HEK293 (cell line): ENCODE measurements around the gene ABHD13.

Source experiments
- CTCF ChIA-PET: fragments of 350-600 bp; formaldehyde crosslinking; extraction: SDS; loops from one replicate; lab custom pipeline; 2021; ENCODE audit warnings: antibody characterized with exemption; lab: Yijun Ruan, JAX
- POLR2A ChIA-PET: fragments of 300-600 bp; formaldehyde crosslinking; extraction: SDS; loops from one replicate; lab custom pipeline; 2020; ENCODE audit warnings: antibody characterized with exemption, inconsistent platforms; lab: Yijun Ruan, JAX
- H3K27ac ChIP-seq: fragments of 200-500 bp; sonication (Bioruptor generic); 2 replicates; pipeline ENCODE4 v1.5.1; 2014; ENCODE audit warnings: low read depth, low read length, control low read depth, inconsistent platforms; ENCODE audit errors: extremely low read depth
- H3K36me3 ChIP-seq, 2 experiments: fragments of 200-500 bp in 1 of 2; sonication (Bioruptor generic) in 1 of 2; 1 replicate in 1 of 2; 2 replicates in 1 of 2; pipeline ENCODE4 v1.5.1; 2014 to 2017; ENCODE audit warnings: inconsistent platforms in 2 of 2, low read length in 2 of 2; ENCODE audit not compliant: control insufficient read depth in 2 of 2, insufficient read depth in 1 of 2
- H3K4me1 ChIP-seq: fragments of 200-500 bp; sonication (Bioruptor generic); 2 replicates; pipeline ENCODE4 v1.5.1; 2014; ENCODE audit warnings: mild to moderate bottlenecking, low read length, inconsistent platforms; ENCODE audit not compliant: control insufficient read depth, insufficient read depth
- H3K4me3 ChIP-seq: 2 replicates; pipeline ENCODE4 v1.5.1; 2011; ENCODE audit warnings: low read depth, mild to moderate bottlenecking, control low read depth, low read length, moderate library complexity
- H3K9me3 ChIP-seq: fragments of 200-500 bp; sonication (Bioruptor generic); 2 replicates; pipeline ENCODE4 v1.5.1; 2014; ENCODE audit warnings: low read depth, low read length, inconsistent platforms; ENCODE audit not compliant: control insufficient read depth, insufficient read depth
- HOXA7 ChIP-seq: sonication (generic); formaldehyde crosslinking; IDR thresholded peaks from 2 replicates; pipeline ENCODE4 v1.8.1; 2022; ENCODE audit warnings: missing genetic modification reagents, borderline replicate concordance
- KLF16 ChIP-seq: fragments of 450-650 bp; formaldehyde crosslinking; IDR thresholded peaks from 2 replicates; pipeline ENCODE4 v1.5.1; 2017; ENCODE audit warnings: missing biosample characterization, missing genetic modification characterization
- MYNN ChIP-seq: fragments of 450-650 bp; formaldehyde crosslinking; IDR thresholded peaks from 2 replicates; pipeline ENCODE4 v1.5.1; 2016; ENCODE audit warnings: missing biosample characterization, missing genetic modification characterization, borderline replicate concordance
- SETDB1 ChIP-seq: IDR thresholded peaks from one replicate; pipeline ENCODE4 v1.6.1; 2017; ENCODE audit warnings: mild to moderate bottlenecking, low read length, moderate library complexity, mixed read lengths; ENCODE audit not compliant: insufficient read length
- ZBTB1 ChIP-seq: fragments of 450-650 bp; formaldehyde crosslinking; IDR thresholded peaks from 2 replicates; pipeline ENCODE4 v1.5.1; 2016; ENCODE audit warnings: missing biosample characterization, missing genetic modification characterization
- ZBTB48 ChIP-seq: fragments of 450-650 bp; formaldehyde crosslinking; IDR thresholded peaks from 2 replicates; pipeline ENCODE4 v1.5.1; 2016; ENCODE audit warnings: missing biosample characterization, missing genetic modification characterization
- ZFHX2 ChIP-seq: fragments of 450-650 bp; formaldehyde crosslinking; conservative IDR thresholded peaks from 2 replicates; pipeline ENCODE4 v1.5.1; 2016; ENCODE audit warnings: missing biosample characterization, missing genetic modification characterization
- ZNF157 ChIP-seq: fragments of 450-650 bp; formaldehyde crosslinking; IDR thresholded peaks from 2 replicates; pipeline ENCODE4 v1.5.1; 2016; ENCODE audit warnings: missing biosample characterization, missing genetic modification characterization
- ZNF223 ChIP-seq: fragments of 450-650 bp; formaldehyde crosslinking; IDR thresholded peaks from 2 replicates; pipeline ENCODE4 v1.5.1; 2016; ENCODE audit warnings: missing biosample characterization, missing genetic modification characterization
- ZNF23 ChIP-seq: fragments of 450-650 bp; formaldehyde crosslinking; IDR thresholded peaks from 2 replicates; pipeline ENCODE4 v1.5.1; 2016; ENCODE audit warnings: missing biosample characterization, missing genetic modification characterization, borderline replicate concordance
- ZNF302 ChIP-seq: fragments of 450-650 bp; formaldehyde crosslinking; IDR thresholded peaks from 2 replicates; pipeline ENCODE4 v1.5.1; 2016; ENCODE audit warnings: missing biosample characterization, missing genetic modification characterization, low read depth
- ZNF324 ChIP-seq: fragments of 450-650 bp; formaldehyde crosslinking; IDR thresholded peaks from 2 replicates; pipeline ENCODE4 v1.5.1; 2016; ENCODE audit warnings: missing biosample characterization, missing genetic modification characterization
- ZNF837 ChIP-seq: fragments of 450-650 bp; formaldehyde crosslinking; IDR thresholded peaks from 2 replicates; pipeline ENCODE4 v1.5.1; 2016; ENCODE audit warnings: missing biosample characterization, missing genetic modification characterization
- TF ChIP-seq, protein P1 (sequence below): fragments of 450-650 bp; formaldehyde crosslinking; IDR thresholded peaks from 2 replicates; pipeline ENCODE4 v1.5.1; 2016; ENCODE audit warnings: missing biosample characterization, missing genetic modification characterization
- TF ChIP-seq, protein P2 (sequence below): fragments of 450-650 bp; formaldehyde crosslinking; IDR thresholded peaks from 2 replicates; pipeline ENCODE4 v1.5.1; 2017; ENCODE audit warnings: missing biosample characterization, missing genetic modification characterization
- TF ChIP-seq, protein P3 (sequence below): fragments of 450-650 bp; formaldehyde crosslinking; IDR thresholded peaks from 2 replicates; pipeline ENCODE4 v1.5.1; 2016; ENCODE audit warnings: missing biosample characterization, missing genetic modification characterization
- TF ChIP-seq, protein P4 (sequence below): sonication (generic); formaldehyde crosslinking; IDR thresholded peaks from 2 replicates; pipeline ENCODE4 v1.8.1; 2022; ENCODE audit warnings: mild to moderate bottlenecking, moderate library complexity, missing genetic modification reagents
- TF ChIP-seq, protein P5 (sequence below): fragments of 450-650 bp; formaldehyde crosslinking; IDR thresholded peaks from 2 replicates; pipeline ENCODE4 v1.5.1; 2017; ENCODE audit warnings: missing biosample characterization, missing genetic modification characterization
- TF ChIP-seq, protein P6 (sequence below): fragments of 450-650 bp; formaldehyde crosslinking; IDR thresholded peaks from 2 replicates; pipeline ENCODE4 v1.5.1; 2016; ENCODE audit warnings: missing biosample characterization, missing genetic modification characterization

The ABHD13 gene

DNA sequence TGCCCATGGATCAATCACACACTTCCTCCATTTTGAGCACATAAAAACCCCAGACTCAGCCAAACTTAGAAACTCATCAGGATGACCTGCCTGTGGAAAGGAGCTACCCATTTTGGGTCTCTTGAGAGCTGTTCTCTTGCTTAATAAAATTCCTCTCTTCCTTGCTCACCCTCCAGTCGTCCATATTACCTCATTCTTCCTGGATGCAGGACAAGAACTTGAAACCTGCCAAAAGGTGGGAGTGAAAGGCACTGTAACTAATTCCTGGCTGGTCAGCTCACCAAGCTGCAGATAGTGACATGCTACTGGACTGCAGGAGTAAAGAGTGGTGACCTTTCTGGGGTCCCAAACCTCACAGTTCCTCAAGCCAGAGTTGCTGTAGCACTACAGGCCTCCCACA, 23.0 kb upstream of the ABHD13 start:
- Histone ChIP-seq H3K36me3 (no peaks in the 10 kb centered on the region), H3K9me3 (no peaks in the 10 kb centered on the region), H3K4me3 (no peak overlapping the region), H3K4me1 (no peaks in the 10 kb centered on the region), H3K27ac (no peak overlapping the region)
- POLR2A ChIA-PET, result no interaction called here
- CTCF ChIA-PET, result interaction anchor here (0.7 kb wide), 1 partner anchor 53 kb away, joined by 3 read pairs; no protein-coding TSS in a partner anchor
- no peak for TF ChIP-seq ZNF157 (tag by site-specific recombination)
- TF ChIP-seq SETDB1, result peak; percentile 25
- TF ChIP-seq, protein P1, sequence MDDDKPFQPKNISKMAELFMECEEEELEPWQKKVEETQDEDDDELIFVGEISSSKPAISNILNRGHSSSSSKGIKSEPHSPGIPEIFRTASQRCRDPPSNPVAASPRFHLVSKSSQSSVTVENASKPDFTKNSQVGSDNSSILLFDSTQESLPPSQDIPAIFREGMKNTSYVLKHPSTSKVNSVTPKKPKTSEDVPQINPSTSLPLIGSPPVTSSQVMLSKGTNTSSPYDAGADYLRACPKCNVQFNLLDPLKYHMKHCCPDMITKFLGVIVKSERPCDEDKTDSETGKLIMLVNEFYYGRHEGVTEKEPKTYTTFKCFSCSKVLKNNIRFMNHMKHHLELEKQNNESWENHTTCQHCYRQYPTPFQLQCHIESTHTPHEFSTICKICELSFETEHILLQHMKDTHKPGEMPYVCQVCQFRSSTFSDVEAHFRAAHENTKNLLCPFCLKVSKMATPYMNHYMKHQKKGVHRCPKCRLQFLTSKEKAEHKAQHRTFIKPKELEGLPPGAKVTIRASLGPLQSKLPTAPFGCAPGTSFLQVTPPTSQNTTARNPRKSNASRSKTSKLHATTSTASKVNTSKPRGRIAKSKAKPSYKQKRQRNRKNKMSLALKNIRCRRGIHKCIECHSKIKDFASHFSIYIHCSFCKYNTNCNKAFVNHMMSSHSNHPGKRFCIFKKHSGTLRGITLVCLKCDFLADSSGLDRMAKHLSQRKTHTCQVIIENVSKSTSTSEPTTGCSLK (tag by site-specific recombination), result no peak
- TF ChIP-seq, protein P2, sequence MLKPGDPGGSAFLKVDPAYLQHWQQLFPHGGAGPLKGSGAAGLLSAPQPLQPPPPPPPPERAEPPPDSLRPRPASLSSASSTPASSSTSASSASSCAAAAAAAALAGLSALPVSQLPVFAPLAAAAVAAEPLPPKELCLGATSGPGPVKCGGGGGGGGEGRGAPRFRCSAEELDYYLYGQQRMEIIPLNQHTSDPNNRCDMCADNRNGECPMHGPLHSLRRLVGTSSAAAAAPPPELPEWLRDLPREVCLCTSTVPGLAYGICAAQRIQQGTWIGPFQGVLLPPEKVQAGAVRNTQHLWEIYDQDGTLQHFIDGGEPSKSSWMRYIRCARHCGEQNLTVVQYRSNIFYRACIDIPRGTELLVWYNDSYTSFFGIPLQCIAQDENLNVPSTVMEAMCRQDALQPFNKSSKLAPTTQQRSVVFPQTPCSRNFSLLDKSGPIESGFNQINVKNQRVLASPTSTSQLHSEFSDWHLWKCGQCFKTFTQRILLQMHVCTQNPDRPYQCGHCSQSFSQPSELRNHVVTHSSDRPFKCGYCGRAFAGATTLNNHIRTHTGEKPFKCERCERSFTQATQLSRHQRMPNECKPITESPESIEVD, result no peak
- no peak for TF ChIP-seq HOXA7 (CRISPR knock-in tag)
- no peak for TF ChIP-seq ZBTB1 (tag by site-specific recombination)
- TF ChIP-seq, protein P3, sequence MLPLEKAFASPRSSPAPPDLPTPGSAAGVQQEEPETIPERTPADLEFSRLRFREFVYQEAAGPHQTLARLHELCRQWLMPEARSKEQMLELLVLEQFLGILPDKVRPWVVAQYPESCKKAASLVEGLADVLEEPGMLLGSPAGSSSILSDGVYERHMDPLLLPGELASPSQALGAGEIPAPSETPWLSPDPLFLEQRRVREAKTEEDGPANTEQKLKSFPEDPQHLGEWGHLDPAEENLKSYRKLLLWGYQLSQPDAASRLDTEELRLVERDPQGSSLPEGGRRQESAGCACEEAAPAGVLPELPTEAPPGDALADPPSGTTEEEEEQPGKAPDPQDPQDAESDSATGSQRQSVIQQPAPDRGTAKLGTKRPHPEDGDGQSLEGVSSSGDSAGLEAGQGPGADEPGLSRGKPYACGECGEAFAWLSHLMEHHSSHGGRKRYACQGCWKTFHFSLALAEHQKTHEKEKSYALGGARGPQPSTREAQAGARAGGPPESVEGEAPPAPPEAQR (tag by site-specific recombination), result no peak
- TF ChIP-seq ZBTB48, result no peak
- no peak for TF ChIP-seq ZNF324
- TF ChIP-seq, all 188 proteins: peak for 1

DNA sequence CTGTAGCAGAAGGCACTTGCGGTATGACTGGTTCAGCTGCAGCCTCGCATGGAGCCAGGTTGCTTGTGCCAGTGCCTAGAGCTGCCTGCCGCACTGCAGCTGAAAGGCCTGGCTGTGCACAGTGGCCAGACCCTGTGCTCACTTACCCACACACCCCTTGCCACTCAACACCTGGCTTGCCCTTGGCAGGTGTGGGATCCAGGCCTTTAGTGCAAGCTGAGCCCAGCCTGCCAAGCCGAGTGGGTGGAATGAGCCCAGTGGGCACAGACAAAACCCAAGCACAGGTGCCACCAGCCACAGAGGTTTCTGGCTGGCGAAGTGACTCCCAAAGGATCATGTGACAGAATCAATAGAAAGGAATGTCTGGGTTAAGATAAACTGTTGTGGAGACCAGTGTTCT, 22.3 kb upstream of the ABHD13 start:
- POLR2A ChIA-PET, result no interaction called here
- CTCF ChIA-PET, result no interaction called here
- H3K4me3 ChIP-seq, result no peak overlapping the region
- H3K27ac ChIP-seq, result no peak overlapping the region
- TF ChIP-seq MYNN (tag by site-specific recombination) (no peak), ZNF302 (no peak), ZNF837 (no peak), KLF16 (no peak), ZNF23 (tag by site-specific recombination) (no peak), ZFHX2 (tag by site-specific recombination) (no peak), ZNF223 (tag by site-specific recombination) (no peak), HOXA7 (CRISPR knock-in tag) (no peak)
- TF ChIP-seq, protein P4, sequence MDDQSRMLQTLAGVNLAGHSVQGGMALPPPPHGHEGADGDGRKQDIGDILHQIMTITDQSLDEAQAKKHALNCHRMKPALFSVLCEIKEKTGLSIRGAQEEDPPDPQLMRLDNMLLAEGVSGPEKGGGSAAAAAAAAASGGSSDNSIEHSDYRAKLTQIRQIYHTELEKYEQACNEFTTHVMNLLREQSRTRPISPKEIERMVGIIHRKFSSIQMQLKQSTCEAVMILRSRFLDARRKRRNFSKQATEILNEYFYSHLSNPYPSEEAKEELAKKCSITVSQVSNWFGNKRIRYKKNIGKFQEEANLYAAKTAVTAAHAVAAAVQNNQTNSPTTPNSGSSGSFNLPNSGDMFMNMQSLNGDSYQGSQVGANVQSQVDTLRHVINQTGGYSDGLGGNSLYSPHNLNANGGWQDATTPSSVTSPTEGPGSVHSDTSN (CRISPR knock-in tag), result no peak
- TF ChIP-seq, protein P2, result no peak
- TF ChIP-seq, protein P5, sequence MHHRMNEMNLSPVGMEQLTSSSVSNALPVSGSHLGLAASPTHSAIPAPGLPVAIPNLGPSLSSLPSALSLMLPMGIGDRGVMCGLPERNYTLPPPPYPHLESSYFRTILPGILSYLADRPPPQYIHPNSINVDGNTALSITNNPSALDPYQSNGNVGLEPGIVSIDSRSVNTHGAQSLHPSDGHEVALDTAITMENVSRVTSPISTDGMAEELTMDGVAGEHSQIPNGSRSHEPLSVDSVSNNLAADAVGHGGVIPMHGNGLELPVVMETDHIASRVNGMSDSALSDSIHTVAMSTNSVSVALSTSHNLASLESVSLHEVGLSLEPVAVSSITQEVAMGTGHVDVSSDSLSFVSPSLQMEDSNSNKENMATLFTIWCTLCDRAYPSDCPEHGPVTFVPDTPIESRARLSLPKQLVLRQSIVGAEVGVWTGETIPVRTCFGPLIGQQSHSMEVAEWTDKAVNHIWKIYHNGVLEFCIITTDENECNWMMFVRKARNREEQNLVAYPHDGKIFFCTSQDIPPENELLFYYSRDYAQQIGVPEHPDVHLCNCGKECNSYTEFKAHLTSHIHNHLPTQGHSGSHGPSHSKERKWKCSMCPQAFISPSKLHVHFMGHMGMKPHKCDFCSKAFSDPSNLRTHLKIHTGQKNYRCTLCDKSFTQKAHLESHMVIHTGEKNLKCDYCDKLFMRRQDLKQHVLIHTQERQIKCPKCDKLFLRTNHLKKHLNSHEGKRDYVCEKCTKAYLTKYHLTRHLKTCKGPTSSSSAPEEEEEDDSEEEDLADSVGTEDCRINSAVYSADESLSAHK, result no peak
- TF ChIP-seq, protein P6, sequence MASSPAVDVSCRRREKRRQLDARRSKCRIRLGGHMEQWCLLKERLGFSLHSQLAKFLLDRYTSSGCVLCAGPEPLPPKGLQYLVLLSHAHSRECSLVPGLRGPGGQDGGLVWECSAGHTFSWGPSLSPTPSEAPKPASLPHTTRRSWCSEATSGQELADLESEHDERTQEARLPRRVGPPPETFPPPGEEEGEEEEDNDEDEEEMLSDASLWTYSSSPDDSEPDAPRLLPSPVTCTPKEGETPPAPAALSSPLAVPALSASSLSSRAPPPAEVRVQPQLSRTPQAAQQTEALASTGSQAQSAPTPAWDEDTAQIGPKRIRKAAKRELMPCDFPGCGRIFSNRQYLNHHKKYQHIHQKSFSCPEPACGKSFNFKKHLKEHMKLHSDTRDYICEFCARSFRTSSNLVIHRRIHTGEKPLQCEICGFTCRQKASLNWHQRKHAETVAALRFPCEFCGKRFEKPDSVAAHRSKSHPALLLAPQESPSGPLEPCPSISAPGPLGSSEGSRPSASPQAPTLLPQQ (tag by site-specific recombination), result no peak
- H3K9me3 ChIP-seq, result no peaks in the 10 kb centered on the region
- H3K36me3 ChIP-seq, result no peaks in the 10 kb centered on the region
- no peaks in the 10 kb centered on the region for H3K4me1 ChIP-seq
